Erythroblast (primary cell): ENCODE results near the gene ATP6V1B1.

Experiments used
- GATA1 ChIP-seq: IDR thresholded peaks from 2 replicates; pipeline ENCODE4 v1.6.1; 2011; ENCODE audit warnings: low read depth, mild to moderate bottlenecking, control low read depth, low read length, moderate library complexity
- POLR2A ChIP-seq: IDR thresholded peaks from 2 replicates; pipeline ENCODE4 v1.6.1; 2011; ENCODE audit warnings: mild to moderate bottlenecking, low read length

- TF ChIP-seq POLR2A: no peak
- TF ChIP-seq GATA1: no peak
These were observed 31.5 kb downstream of the ATP6V1B1 start for GRCh38 chr2:70967189-70967588.
